HL-60 (cell line): ENCODE data around the gene DSG1.

Experiments used
- CTCF ChIP-seq: IDR thresholded peaks from one replicate; pipeline ENCODE4 v1.5.1; 2011; ENCODE audit warnings: low read length, control low read depth, inconsistent platforms; ENCODE audit not compliant: insufficient read depth
- GABPA ChIP-seq: IDR thresholded peaks from 2 replicates; pipeline ENCODE4 v1.6.1; 2012; ENCODE audit warnings: low read depth
- POLR2AphosphoS5 ChIP-seq: IDR thresholded peaks from 2 replicates; pipeline ENCODE4 v1.6.1; 2012; ENCODE audit warnings: low read depth
- REST ChIP-seq: IDR thresholded peaks from 2 replicates; pipeline ENCODE4 v1.6.1; 2012; ENCODE audit warnings: low read depth; ENCODE audit not compliant: insufficient replicate concordance
- SPI1 ChIP-seq: IDR thresholded peaks from 2 replicates; pipeline ENCODE4 v1.6.1; 2012; ENCODE audit warnings: low read depth, mild to moderate bottlenecking, borderline replicate concordance

GRCh38 chr18:31301201-31301655, 16.7 kb upstream of the DSG1 start:
- TF ChIP-seq CTCF, result no peak
- TF ChIP-seq REST, result no peak
- no peak for TF ChIP-seq GABPA
- no peak for TF ChIP-seq POLR2AphosphoS5
- TF ChIP-seq SPI1, result no peak
